CD4-positive, alpha-beta T cell (primary cell): ENCODE data around the gene SUZ12. TPM values are rescaled to one million over a fixed set of nuclear protein-coding genes. Genes with fewer than 3 reads are reported as not detected.
"Not testable (repeated sequence)": the region's sequence is repeated elsewhere in the genome, so short reads cannot be mapped to it uniquely, and the experiment has no call there.

Experiments
- ATAC-seq: fragments of 200-7000 bp; cut with Tn5 transposase; one replicate; pipeline ENCODE4 v1.10.0; 2022; ENCODE audit warnings: mild to moderate bottlenecking; ENCODE audit not compliant: poor library complexity
- CTCF ChIA-PET: fragments of 350-600 bp; sonication (Branson Sonifier 250); formaldehyde crosslinking; loops from one replicate; lab custom pipeline; 2021; ENCODE audit warnings: antibody characterized with exemption, inconsistent platforms; lab: Charles Lee
- POLR2A ChIA-PET: fragments of 350-600 bp; sonication (Branson Sonifier 250); formaldehyde crosslinking; loops from one replicate; lab custom pipeline; 2021; ENCODE audit warnings: antibody characterized with exemption, inconsistent platforms; lab: Charles Lee
- DNase-seq, 14 experiments: peaks; one replicate each; pipeline ENCODE4 v3.0.0-alpha.2; 2013 to 2020; ENCODE audit warnings: mixed read lengths in 2 of 14
- H3K27ac ChIP-seq, 2 donors: one replicate each; pipeline versions ENCODE4 v1.5.1 to v1.7.0; 2013; ENCODE audit warnings: low read length in 2 of 2, low read depth in 1 of 2, mild to moderate bottlenecking in 1 of 2
- H3K27me3 ChIP-seq, 2 experiments: 1 replicate in 1 of 2; 2 replicates in 1 of 2; pipeline versions ENCODE4 v1.6.1 to v1.7.0; 2013; ENCODE audit warnings: low read length in 2 of 2, control low read depth in 1 of 2, mild to moderate bottlenecking in 1 of 2, moderate library complexity in 1 of 2; ENCODE audit not compliant: insufficient read depth in 2 of 2, control insufficient read depth in 1 of 2
- H3K36me3 ChIP-seq: one replicate; pipeline ENCODE4 v1.6.1; 2013; ENCODE audit warnings: low read length, control low read depth; ENCODE audit not compliant: insufficient read depth
- H3K4me1 ChIP-seq: one replicate; pipeline ENCODE4 v1.6.1; 2013; ENCODE audit warnings: low read length, control low read depth; ENCODE audit not compliant: insufficient read depth
- H3K4me3 ChIP-seq: one replicate; pipeline ENCODE4 v1.5.1; 2013; ENCODE audit warnings: mild to moderate bottlenecking, low read length, moderate library complexity
- H3K9me3 ChIP-seq, 2 experiments: 1 replicate in 1 of 2; 2 replicates in 1 of 2; pipeline versions ENCODE4 v1.6.1 to v1.7.0; 2013; ENCODE audit warnings: low read length in 2 of 2, mild to moderate bottlenecking in 2 of 2, control low read depth in 1 of 2, moderate library complexity in 1 of 2; ENCODE audit not compliant: control insufficient read depth in 1 of 2, insufficient read depth in 1 of 2
- H3K27ac Mint-ChIP-seq: one replicate; pipeline ENCODE4 v1.8.0; 2020; ENCODE audit warnings: mixed read lengths
- H3K27me3 Mint-ChIP-seq: one replicate; pipeline ENCODE4 v1.8.0; 2021; ENCODE audit warnings: mixed read lengths
- H3K36me3 Mint-ChIP-seq: one replicate; pipeline ENCODE4 v1.8.0; 2021; ENCODE audit warnings: low read depth, mixed read lengths
- H3K4me1 Mint-ChIP-seq: one replicate; pipeline ENCODE4 v1.8.0; 2021; ENCODE audit warnings: low read depth, mixed read lengths
- H3K4me3 Mint-ChIP-seq: one replicate; pipeline ENCODE4 v1.8.0; 2020; ENCODE audit warnings: mild to moderate bottlenecking, mixed read lengths
- H3K9me3 Mint-ChIP-seq: one replicate; pipeline ENCODE4 v1.8.0; 2020; ENCODE audit warnings: mixed read lengths
- CTCF ChIP-seq: fragments of 200-600 bp; IDR thresholded peaks from one replicate; pipeline ENCODE4 v1.8.0; 2022; ENCODE audit warnings: antibody characterized with exemption, mild to moderate bottlenecking
- intact Hi-C, 2 experiments: fragments of 100-400 bp; cut with DNase I in 1 of 2; cut with micrococcal nuclease in 1 of 2; formaldehyde crosslinking; loops; one replicate each; pipeline versions ENCODE4 v1.15.1 to v1.9.0; 2023 to 2025; cut with DNase I, micrococcal nuclease
- total RNA-seq, 174 experiments: library from RNA in 2 of 174; stranded (reverse) in 2 of 174; gene quantifications; one replicate each; pipeline ENCODE4 v1.2.3 and lab custom pipeline; 2021 to 2026

Gene SUZ12
- total RNA-seq, 2 experiments from 2014 or later, result 26.8 to 27.1 TPM

DNA sequence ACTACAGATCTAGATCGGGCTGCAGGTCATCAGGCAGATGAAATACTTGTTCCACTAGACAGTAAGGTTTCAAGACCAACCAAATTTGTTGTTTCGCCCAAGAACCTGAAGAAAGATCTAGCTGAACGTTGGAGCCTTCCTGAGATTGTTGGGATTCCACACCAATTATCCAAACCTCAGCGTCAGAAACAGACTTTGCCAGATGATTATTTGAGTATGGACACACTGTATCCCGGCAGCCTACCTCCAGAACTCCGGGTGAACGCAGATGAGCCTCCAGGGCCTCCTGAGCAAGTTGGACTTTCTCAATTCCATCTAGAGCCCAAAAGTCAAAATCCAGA lies 84.8 kb downstream of the SUZ12 start:
- H3K4me3 Mint-ChIP-seq, result no peak overlapping the region
- ATAC-seq (no peak), DNase-seq (no peak)
- no peak overlapping the region for H3K27ac Mint-ChIP-seq
- peaks cover 43% of the 10 kb centered on the region for H3K36me3 Mint-ChIP-seq
- no peaks in the 10 kb centered on the region for H3K9me3 Mint-ChIP-seq
- H3K9me3 ChIP-seq, result no peaks in the 10 kb centered on the region
- H3K27me3 Mint-ChIP-seq, result no peaks in the 10 kb centered on the region
- H3K27ac ChIP-seq, result no peak overlapping the region
- no peak overlapping the region for H3K4me3 ChIP-seq
- TF ChIP-seq CTCF, result no peak
- POLR2A ChIA-PET, result no interaction called here
- H3K36me3 ChIP-seq, result peaks cover 39% of the 10 kb centered on the region
- H3K27me3 ChIP-seq, result no peaks in the 10 kb centered on the region
- H3K4me1 Mint-ChIP-seq, result peaks cover 13% of the 10 kb centered on the region
- intact Hi-C loops, result no loop called here
- no peaks in the 10 kb centered on the region for H3K4me1 ChIP-seq
- CTCF ChIA-PET, result no interaction called here

DNA sequence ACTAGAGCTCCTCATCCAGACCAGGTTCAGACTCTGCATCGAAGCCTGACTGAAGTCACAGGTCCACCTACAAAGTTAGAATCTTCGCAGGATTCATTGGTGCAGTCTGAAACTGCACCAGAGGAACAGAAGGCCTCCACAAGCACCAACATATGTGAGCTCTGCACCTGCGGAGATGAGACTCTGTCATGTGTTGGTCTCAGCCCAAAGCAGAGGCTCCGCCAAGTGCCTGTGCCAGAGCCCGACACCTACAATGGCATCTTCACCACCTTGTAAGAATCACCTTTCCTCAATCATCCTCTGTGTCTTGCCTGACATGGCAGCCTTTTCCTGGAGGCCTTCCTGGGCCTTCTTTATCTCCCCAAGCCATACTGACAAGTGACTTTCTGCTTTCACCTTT lies 85.7 kb downstream of the SUZ12 start:
- H3K4me3 Mint-ChIP-seq, POLR2A ChIA-PET, DNase-seq, H3K9me3 Mint-ChIP-seq, H3K4me3 ChIP-seq, H3K4me1 Mint-ChIP-seq, H3K27ac ChIP-seq, H3K27ac Mint-ChIP-seq, ATAC-seq, CTCF ChIA-PET, H3K4me1 ChIP-seq, H3K27me3 Mint-ChIP-seq, H3K9me3 ChIP-seq, intact Hi-C loops, H3K27me3 ChIP-seq: not testable (repeated sequence)
- H3K36me3 ChIP-seq, result peaks cover 33% of the 10 kb centered on the region
- H3K36me3 Mint-ChIP-seq, result peaks cover 45% of the 10 kb centered on the region

DNA sequence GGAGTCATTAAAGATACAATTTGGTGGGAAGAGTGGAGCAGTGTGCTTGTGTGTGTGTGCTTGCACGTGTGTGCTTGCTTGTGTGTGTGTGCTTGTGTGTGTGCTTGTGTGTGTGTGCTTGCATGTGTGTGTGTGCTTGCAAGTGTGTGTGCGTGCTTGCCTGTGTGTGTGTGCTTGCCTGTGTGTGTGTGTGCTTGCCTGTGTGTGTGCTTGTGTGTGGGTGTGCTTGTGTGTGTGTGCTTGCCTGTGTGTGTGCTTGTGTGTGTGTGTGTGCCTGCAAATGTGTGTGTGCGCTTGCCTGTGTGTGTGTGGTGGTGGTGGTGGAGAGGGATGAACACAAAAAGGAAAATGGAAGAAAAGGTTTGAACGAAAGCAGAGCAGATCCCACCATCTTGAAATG lies 90.5 kb downstream of the SUZ12 start:
- H3K36me3 Mint-ChIP-seq, result peaks cover 12% of the 10 kb centered on the region
- H3K4me1 Mint-ChIP-seq, intact Hi-C loops, CTCF ChIA-PET, H3K27ac Mint-ChIP-seq, POLR2A ChIA-PET, H3K27ac ChIP-seq, H3K9me3 ChIP-seq, ATAC-seq, H3K4me3 Mint-ChIP-seq, H3K27me3 ChIP-seq, H3K36me3 ChIP-seq, H3K4me1 ChIP-seq, H3K4me3 ChIP-seq, DNase-seq, H3K27me3 Mint-ChIP-seq, H3K9me3 Mint-ChIP-seq: not testable (repeated sequence)

GRCh38 chr17:32033223-32033622 lies 96.4 kb downstream of the SUZ12 start:
- intact Hi-C loops, result no loop called here
- Mint-ChIP-seq H3K36me3 (peaks cover 49% of the 10 kb centered on the region), H3K27me3 (no peaks in the 10 kb centered on the region), H3K27ac (no peak overlapping the region), H3K4me3 (no peak overlapping the region), H3K9me3 (no peaks in the 10 kb centered on the region), H3K4me1 (no peaks in the 10 kb centered on the region)
- no peak for TF ChIP-seq CTCF
- Histone ChIP-seq H3K27ac (no peak overlapping the region), H3K4me1 (no peaks in the 10 kb centered on the region), H3K9me3 (no peaks in the 10 kb centered on the region), H3K4me3 (no peak overlapping the region), H3K27me3 (no peaks in the 10 kb centered on the region), H3K36me3 (peaks cover 23% of the 10 kb centered on the region)
- ChIA-PET POLR2A (no interaction called here), CTCF (no interaction called here)
- ATAC-seq (no peak), DNase-seq (no peak)

DNA sequence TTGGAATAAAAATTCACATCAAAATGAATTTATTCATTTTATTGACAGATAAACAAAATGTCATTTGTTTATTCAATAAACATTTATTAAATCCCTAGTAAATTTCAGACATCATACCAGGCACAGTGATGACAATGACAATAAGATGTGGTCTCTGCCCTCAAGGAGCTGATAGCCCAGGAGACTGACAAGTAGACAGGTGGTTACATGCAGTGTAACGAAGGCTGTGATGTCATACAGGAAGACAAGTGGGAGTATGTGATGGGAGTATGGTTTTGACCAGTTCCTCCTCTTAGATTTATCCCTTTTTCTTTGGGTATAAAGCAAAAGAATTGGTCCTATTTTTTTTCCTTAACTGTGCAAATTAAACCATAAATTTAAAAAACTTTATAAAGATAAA lies 97.0 kb downstream of the SUZ12 start:
- CTCF ChIA-PET, H3K4me1 ChIP-seq, H3K9me3 Mint-ChIP-seq, intact Hi-C loops, H3K27ac Mint-ChIP-seq, H3K27me3 Mint-ChIP-seq, H3K4me1 Mint-ChIP-seq, ATAC-seq, H3K27me3 ChIP-seq, POLR2A ChIA-PET, H3K4me3 Mint-ChIP-seq, DNase-seq, H3K27ac ChIP-seq, H3K9me3 ChIP-seq, H3K4me3 ChIP-seq: not testable (repeated sequence)
- H3K36me3 ChIP-seq, result peaks cover 23% of the 10 kb centered on the region
- H3K36me3 Mint-ChIP-seq, result peaks cover 49% of the 10 kb centered on the region

GRCh38 chr17:32040246-32040645 lies 103.4 kb downstream of the SUZ12 start:
- H3K4me1 Mint-ChIP-seq, intact Hi-C loops, DNase-seq, H3K4me3 Mint-ChIP-seq, H3K27me3 Mint-ChIP-seq, H3K27ac Mint-ChIP-seq, H3K4me1 ChIP-seq, H3K27ac ChIP-seq, H3K9me3 ChIP-seq, CTCF ChIA-PET, POLR2A ChIA-PET, ATAC-seq, H3K4me3 ChIP-seq, H3K9me3 Mint-ChIP-seq, H3K27me3 ChIP-seq: not testable (repeated sequence)
- H3K36me3 ChIP-seq, result peaks cover 36% of the 10 kb centered on the region
- H3K36me3 Mint-ChIP-seq, result peaks cover 46% of the 10 kb centered on the region
